ENCODE results near the gene HPS1. TPM values are rescaled to one million over a fixed set of nuclear protein-coding genes. Genes with fewer than 3 reads are reported as not detected.

HPS1 gene
- total RNA-seq, 1 donor from 2014 or later: 11.1 TPM

Small RNAs within 50 kb of the gene (small RNA-seq; reads per million reads assigned to genes)
- gene MIR4685: not detected

Other genes with a start within 250 kb of the HPS1 start
- gene LOXL4, start 178.7 kb downstream of the HPS1 start, total RNA-seq: 0.47 TPM
- gene PYROXD2, start 31.8 kb downstream of the HPS1 start, total RNA-seq: 1.4 TPM